Cortex of kidney (tissue), 1 donor: ENCODE results near the gene MAP3K21.

Experiments
- DNase-seq: peaks from one replicate; lab custom pipeline; 2025; lab: John Stamatoyannopoulos, UW

The MAP3K21 gene

GRCh38 chr1:233389169-233389568 is 61.6 kb downstream of the MAP3K21 start:
- no peak for DNase-seq

GRCh38 chr1:233389893-233390292 is 62.4 kb downstream of the MAP3K21 start:
- DNase-seq: no peak

- DNase-seq: no peak
These were observed 63.6 kb downstream of the MAP3K21 start for GRCh38 chr1:233390842-233391737.

- DNase-seq: no peak
These were observed 65.7 kb downstream of the MAP3K21 start for GRCh38 chr1:233393084-233393840.

GRCh38 chr1:233393926-233394680 is 66.6 kb downstream of the MAP3K21 start:
- no peak for DNase-seq

- no peak for DNase-seq
These were observed 67.6 kb downstream of the MAP3K21 start for GRCh38 chr1:233394860-233395717.

- no peak for DNase-seq
These were observed 68.5 kb downstream of the MAP3K21 start for GRCh38 chr1:233395863-233396646.

GRCh38 chr1:233406339-233406960 is 78.9 kb downstream of the MAP3K21 start:
- DNase-seq: no peak

GRCh38 chr1:233406994-233407631 is 79.6 kb downstream of the MAP3K21 start:
- DNase-seq: no peak

GRCh38 chr1:233409540-233409939 is 82.0 kb downstream of the MAP3K21 start:
- no peak for DNase-seq

- no peak for DNase-seq
These were observed 83.4 kb downstream of the MAP3K21 start for GRCh38 chr1:233410906-233411305.

GRCh38 chr1:233412812-233413211 is 85.3 kb downstream of the MAP3K21 start:
- DNase-seq: no peak

GRCh38 chr1:233421293-233421692 is 93.8 kb downstream of the MAP3K21 start:
- DNase-seq: no peak

- no peak for DNase-seq
These were observed 97.3 kb downstream of the MAP3K21 start for GRCh38 chr1:233424779-233425178.

- DNase-seq: no peak
These were observed 100.4 kb downstream of the MAP3K21 start for GRCh38 chr1:233427907-233428306.

- no peak for DNase-seq
These were observed 104.4 kb downstream of the MAP3K21 start for GRCh38 chr1:233431753-233432403.

GRCh38 chr1:233432916-233433315 is 105.4 kb downstream of the MAP3K21 start:
- DNase-seq: no peak

- no peak for DNase-seq
These were observed 106.1 kb downstream of the MAP3K21 start for GRCh38 chr1:233433436-233434210.
